SKM-1 (cell line): Measurements from ENCODE around the gene HMG20B.

Experiments used
- DNase-seq: peaks from one replicate; lab custom pipeline; 2025; ENCODE audit not compliant: unreplicated experiment; lab: John Stamatoyannopoulos, UW

HMG20B gene

GRCh38 chr19:3605361-3605760, 32.6 kb downstream of the HMG20B start:
- no peak for DNase-seq

DNA sequence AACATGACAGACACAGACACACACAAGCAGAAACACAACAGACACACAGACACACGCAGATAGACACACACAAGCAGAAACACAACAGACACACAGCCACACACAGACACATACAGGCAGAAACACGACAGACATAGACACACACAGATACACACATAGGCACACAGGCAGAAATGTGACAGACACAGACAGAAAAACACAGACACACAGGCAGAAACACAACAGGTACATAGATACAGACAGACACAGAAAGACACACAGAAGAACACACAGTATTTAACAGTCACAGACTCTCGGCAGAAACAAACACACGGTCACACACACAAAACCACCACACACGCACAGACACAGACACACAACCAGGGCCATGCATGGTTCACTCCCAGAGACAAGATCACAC, 33.0 kb downstream of the HMG20B start:
- no peak for DNase-seq

GRCh38 chr19:3606174-3606689, 33.5 kb downstream of the HMG20B start:
- no peak for DNase-seq

DNA sequence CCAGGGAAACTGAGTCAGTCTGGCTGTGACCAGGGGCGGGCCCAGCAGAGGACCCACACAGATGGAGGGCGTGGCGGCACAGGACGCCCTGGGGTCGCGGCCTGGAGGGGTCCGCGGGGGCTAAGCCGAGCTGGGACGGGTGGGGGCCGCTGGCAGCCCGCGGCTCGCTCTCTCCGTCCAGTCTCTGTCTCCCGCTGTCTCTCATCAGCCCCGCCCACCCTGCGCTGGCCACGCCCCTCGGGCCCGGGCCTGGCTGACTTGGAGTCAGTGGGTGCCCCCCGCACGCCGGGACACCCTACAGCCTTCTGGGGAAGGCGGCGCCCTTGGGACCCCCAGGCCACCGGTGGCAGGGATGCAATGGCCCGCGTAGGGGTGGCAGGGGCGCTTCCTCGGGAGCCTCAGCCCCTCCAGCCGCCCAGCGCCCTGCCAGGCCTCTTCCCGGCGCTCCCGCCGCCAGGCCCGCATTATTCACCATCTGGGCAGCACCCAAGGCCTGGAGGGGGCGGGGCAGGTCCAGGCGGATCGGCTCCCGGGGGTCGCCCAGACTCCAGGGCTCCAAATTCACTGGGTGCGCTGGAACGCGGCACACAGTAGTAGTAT, 34.0 kb downstream of the HMG20B start, which contains the start of gene TBXA2R:
Gene TBXA2R (minus strand): TSS at position 186 of the 600 bp plus-strand sequence. CDS start 6,241 bp downstream, outside the sequence.
- DNase-seq = no peak

DNA sequence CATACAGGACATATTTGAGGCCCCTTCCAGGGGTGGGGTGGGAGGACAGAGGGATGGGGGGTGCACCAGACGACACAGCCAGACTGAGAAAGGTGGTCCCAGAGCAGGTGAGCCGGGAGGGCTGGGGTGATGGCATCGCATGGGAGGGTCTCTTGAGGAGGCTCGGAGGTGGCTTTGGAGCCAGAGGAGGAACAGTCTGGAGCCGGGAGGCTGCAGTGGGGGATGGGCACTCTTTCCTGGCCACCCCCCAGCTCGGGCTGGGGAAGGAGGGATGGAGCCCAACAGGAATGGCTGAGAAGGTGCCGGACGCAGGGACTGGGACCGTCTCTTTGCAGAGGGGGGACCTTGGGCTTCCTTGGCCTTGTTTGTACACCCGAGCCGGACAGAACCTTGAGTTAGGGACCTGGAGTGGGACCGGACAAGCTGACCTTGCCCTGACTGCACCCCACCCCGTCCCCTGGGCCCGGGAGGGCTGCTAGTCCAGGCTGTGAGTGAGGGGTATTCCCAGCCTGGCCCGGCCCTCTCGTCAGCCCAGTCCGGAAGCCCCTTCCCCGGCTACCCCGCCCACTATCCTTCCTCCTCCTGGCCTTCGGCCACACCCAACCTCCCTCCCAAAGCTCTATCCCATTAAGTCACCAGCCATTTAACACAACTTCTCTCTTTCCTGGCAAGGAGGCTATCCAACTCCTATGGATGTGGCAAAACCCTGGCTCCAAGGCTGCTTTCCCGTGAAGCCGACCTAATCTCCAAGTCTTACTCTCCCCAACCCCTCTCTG, 34.7 kb downstream of the HMG20B start:
- no peak for DNase-seq

DNA sequence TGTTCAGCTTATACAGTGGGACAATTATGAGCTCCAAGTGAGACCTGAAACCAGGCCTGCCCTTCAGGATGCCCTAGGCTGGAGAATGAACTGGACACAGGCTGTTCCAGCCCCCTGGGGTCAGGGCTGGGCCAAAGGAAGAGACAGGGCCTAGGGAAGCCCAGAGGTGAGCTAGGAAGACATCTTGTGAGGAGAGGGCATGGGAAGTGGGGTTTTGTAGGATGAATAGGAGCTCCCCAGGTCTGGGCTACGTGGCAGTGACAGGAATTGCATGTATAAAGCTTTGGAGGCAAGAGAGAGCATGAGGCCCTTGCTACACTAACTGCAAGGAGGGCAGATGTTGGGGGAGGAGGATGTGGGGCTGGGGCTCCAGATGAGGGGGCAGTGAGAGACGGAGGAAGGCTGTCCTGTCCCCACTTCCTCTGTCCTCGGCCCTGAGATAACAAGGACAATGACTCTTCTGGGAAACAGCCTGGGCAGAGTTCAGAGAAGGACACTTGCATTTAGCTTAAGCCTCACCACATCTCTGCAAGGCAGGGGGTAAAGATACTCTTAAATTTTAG, 35.4 kb downstream of the HMG20B start:
- DNase-seq = no peak

DNA sequence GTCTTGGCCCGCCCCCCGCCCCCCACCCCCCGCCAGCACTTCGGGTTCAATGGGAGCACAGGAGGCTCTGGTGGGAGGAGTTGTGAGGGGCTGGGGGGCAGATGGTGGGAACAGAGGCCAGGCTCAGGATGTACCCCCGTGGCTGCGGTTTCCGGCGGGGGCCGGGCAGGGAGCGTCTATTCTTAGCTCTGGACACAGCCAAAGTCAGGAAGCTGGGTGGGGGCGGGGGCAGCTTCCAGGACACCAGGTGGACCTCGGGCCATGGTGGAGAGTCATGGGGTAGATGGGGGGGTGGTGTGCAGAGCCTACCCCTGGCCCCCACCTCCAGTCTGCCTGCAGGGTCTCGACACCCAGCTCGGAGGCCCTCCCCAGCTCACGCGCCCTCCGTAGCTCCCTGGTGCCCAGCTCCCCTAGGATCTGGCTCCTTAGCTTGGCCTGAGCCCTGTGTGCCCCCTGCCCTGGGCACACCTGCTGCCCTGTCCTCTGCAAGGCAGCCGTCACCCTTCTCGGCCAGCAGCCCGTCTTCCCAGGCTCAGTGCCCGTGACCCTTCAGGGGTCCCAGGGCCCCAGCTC, 36.1 kb downstream of the HMG20B start:
- DNase-seq = no peak

GRCh38 chr19:3609779-3610719, 37.3 kb downstream of the HMG20B start:
- DNase-seq = no peak

DNA sequence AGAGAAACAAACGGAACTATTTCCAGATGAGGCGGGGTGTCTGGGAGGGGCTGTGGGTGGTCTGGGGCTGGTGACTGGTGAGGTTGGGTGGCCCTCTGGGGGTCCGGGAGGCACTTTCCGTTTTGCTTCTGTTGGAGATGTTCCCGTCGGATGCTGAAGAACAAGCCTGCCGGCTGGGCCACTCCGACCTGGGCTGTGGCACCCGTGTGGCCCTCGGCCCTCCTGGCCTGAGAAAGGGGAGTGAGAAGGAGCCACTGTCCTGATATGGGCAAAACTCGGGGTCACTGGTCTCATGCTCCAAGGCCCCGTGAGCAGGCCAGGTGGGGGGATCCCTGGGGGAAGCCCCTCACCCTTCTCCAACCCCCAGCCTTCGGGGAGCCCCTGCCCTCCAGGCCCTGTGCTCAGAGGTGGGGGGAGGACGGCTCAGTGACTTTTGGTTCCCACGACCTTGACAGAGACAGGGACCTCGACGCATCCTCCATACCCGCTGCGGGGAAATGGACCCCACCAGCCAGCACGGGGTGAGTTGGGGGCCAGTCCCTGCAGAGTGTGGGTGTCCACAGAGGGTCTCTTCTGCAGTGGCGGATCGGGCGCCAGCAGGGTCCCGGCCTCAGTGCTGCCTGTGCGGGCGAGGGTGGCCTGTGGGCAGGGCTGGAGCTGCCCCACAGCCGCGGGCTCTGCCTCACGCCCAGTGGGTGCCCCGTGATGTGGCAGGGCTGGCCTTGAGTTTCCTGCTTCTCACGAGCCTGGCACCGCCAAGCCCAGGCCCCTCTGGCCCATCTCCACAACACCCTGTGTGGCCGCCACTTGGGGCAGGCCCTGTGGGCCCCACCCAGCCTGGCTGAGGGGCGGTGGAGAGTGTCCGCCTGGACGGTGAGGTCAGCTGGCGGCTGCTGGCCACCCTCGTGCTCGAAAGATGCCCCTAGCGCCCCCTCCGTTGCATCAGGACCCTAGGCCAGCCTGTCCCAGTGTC, 38.3 kb downstream of the HMG20B start:
- DNase-seq = no peak

DNA sequence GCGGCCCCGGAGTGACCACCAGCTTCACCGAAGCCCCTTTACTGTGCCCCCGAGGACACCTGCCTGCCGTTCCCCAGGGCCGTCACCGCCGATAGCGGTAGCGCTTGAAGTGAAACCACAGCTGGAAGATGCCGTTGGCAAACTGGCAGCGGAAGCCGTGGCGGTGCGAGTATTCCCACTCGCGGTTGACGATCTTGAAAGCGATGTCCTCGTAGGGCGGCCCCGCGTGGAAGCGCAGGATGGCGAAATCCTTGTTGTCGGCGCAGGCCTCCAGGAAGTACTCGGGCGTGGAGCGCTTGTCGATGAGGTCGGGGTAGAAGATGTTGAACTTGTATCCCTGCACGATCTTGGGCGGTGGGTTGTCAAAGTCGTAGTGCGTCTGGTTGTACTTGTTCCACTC, 39.1 kb downstream of the HMG20B start:
- no peak for DNase-seq

- DNase-seq = no peak
Measured at GRCh38 chr19:3612330-3612729, 39.6 kb downstream of the HMG20B start.

GRCh38 chr19:3612901-3613741, 40.4 kb downstream of the HMG20B start:
- DNase-seq = no peak

DNA sequence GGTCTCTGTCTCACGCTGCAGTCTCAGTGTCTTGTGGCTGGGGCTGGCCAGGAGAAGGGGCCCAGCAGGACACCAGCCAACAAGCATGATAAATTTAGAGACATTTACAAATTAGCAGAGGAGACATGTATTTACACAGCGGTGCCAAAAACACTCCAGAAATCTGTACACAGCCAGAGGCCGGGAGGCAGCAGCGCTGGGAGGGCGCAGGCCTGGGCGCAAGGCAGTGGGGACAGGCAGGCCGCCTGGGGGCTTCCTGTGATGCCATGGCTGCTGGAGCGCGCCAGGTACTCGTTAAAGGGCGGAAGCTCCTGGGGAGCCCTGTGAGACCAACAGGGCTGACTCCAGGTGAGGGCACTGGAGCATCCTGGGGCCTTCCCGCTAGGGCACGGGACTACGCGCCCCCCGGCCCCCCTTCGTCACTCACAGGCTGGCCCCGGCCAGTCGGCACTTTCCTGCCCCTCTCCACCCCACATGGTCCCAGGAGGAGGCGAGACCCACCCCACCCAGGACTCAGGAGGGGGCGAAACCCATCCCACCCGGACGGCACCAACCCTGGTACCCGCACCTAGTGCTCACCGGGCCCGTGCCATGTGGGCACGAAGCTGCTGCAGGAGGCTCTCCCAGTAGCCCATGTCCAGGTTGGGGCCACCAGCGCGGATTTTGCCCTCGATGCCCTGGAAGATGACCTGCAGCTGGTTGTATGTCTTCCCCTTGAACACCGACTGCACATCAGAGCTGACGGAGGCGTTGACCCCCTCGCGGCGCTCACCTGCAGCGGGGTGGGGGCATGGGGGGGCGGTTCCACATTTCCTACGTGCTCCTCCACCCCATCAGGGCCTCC, 41.3 kb downstream of the HMG20B start:
- no peak for DNase-seq

DNA sequence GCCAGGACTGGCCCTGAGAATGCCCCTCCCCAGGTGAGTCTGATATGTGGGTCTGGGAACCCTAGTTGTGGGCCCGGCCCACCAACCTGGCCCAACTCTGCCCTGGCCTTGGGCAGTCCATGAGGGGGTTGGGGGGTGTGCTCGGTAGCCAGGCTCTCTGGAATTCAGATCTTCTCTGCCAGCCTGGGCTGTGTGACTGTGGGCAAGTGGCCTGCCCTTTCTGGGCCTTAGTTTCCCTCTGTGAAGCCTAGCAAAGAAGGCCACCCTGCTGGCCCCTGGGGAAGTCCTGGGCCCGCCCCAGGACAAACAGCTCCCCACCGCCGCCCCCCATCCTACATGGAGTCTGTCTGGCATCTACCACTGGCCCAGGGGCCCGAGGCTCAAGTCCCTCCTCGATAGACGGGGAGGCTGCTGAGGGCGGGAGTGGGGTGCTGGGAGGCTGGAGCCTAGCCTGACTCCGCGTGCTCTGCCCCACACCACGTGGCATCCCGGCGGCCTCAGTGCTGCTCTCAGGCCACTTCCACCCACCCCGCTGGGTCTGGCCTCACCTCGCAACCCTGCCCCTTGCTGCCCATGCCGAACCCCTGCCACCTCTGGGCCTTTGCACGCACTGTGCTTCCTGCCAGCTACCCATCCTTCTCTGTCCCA, 42.2 kb downstream of the HMG20B start:
- DNase-seq = no peak

DNA sequence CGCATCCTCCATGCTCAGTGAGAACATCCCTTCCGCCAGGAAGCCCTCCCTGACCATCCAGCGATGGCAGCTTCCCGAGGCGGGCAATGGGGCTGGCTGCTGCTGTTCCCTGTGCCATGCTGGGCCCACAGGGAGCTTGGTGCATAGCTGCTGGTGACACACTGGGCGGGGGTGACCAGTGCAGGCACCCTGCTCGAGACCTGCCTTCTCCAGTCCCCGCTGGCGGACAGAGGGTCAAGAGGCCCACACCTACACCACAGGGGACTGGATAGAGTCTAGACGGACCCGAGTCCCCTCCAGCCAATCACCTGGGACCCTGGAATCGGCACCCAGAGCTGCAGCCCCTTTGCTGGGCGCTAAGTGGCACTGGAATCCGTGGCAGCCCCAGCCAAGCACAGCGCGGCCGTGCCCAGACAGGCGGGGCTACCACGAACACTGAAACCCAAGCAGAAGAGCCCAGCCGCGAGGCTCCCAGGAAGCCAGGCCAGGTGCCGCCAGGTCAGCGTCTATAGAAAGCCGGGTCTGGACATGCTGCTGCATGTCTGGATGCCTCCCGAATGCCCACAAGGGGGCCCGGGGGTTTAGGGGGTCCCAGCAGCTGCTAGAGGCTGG, 42.9 kb downstream of the HMG20B start:
- no peak for DNase-seq

DNA sequence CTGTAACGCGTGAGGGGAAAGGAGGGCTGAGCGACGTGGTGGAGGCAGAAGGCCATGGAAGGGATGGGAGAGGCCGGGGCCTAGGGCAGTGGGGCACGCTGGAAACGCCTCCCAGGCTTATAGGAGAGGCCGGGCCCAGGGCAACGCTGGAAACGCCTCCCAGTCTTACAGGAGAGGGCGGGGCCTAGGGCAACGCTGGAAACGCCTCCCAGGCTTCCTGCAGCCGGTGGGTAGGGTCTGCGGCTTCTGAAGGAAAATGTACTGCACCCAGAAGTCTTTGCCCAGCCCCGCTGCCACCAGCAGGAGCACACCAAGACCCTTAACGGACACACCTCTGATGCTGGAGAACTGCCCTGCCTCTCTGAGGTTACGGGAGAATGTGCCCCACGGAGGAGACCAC, 44.7 kb downstream of the HMG20B start:
- no peak for DNase-seq
